SK-N-SH treated with all-trans-retinoic acid at 6 μM for 48 hours (cell line): ENCODE results near the gene SEMA3G.

Source experiments
- GLIS3 ChIP-seq: fragments of 250-450 bp; sonication (Bioruptor Pico); IDR thresholded peaks from 2 replicates; pipeline ENCODE4 v1.5.0; 2020; ENCODE audit warnings: mild to moderate bottlenecking, moderate library complexity
- PPARA ChIP-seq: fragments of 250-450 bp; sonication (Bioruptor Pico); IDR thresholded peaks from 2 replicates; pipeline ENCODE4 v1.5.0; 2020; ENCODE audit warnings: mild to moderate bottlenecking, borderline replicate concordance
- RARB ChIP-seq: fragments of 250-450 bp; sonication (Bioruptor Pico); IDR thresholded peaks from 2 replicates; pipeline ENCODE4 v1.8.0; 2021; ENCODE audit warnings: mild to moderate bottlenecking, moderate library complexity
- SNAI2 ChIP-seq: fragments of 250-450 bp; sonication (Bioruptor Pico); IDR thresholded peaks from 2 replicates; pipeline ENCODE4 v1.5.0; 2020; ENCODE audit warnings: mild to moderate bottlenecking, moderate library complexity
- TOX ChIP-seq: fragments of 250-450 bp; sonication (Bioruptor Pico); IDR thresholded peaks from 2 replicates; pipeline ENCODE4 v1.8.0; 2021; ENCODE audit warnings: mild to moderate bottlenecking, moderate library complexity, borderline replicate concordance
- ZC3H10 ChIP-seq: fragments of 250-450 bp; sonication (Bioruptor Pico); IDR thresholded peaks from 2 replicates; pipeline ENCODE4 v1.5.1; 2021; ENCODE audit warnings: mild to moderate bottlenecking, moderate library complexity
- ZFP3 ChIP-seq: fragments of 250-450 bp; sonication (Bioruptor Pico); IDR thresholded peaks from 2 replicates; pipeline ENCODE4 v1.5.0; 2020; ENCODE audit warnings: mild to moderate bottlenecking, moderate library complexity
- ZNF70 ChIP-seq: fragments of 450-650 bp; formaldehyde crosslinking; IDR thresholded peaks from 2 replicates; pipeline ENCODE4 v1.5.0; 2020; ENCODE audit warnings: mild to moderate bottlenecking, moderate library complexity
- ZNF8 ChIP-seq: fragments of 450-650 bp; formaldehyde crosslinking; IDR thresholded peaks from 2 replicates; pipeline ENCODE4 v1.5.0; 2020; ENCODE audit warnings: mild to moderate bottlenecking, moderate library complexity
- TF ChIP-seq, protein P1 (sequence below): fragments of 250-450 bp; sonication (Bioruptor Pico); IDR thresholded peaks from 2 replicates; pipeline ENCODE4 v1.8.0; 2020; ENCODE audit warnings: mild to moderate bottlenecking, moderate library complexity, borderline replicate concordance
- TF ChIP-seq, protein P2 (sequence below): fragments of 250-450 bp; sonication (Bioruptor Pico); IDR thresholded peaks from 2 replicates; pipeline ENCODE4 v1.5.0; 2020; ENCODE audit warnings: mild to moderate bottlenecking, moderate library complexity

DNA sequence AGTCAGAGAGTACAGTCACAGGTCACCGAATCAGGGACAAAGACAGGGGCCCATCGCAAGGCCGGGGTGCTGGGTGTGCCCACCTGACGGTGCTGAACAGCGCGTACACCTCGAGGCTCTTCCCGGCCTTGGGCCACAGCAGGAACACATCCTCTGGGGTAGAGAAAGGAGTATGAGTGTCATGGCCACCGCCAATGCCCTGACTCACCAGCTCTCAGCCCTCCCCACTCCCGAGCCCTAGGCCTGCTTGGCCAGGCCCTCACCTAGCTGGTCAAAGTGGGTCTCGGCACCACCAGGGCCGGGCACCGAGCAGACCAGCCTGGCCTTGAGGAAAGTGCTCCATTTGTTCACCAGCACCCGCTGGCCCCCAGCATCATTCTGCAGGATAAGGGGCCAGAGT is 4.2 kb downstream of the SEMA3G start:
- TF ChIP-seq RARB (CRISPR knock-in tag): no peak
- TF ChIP-seq GLIS3 (CRISPR knock-in tag): no peak
- TF ChIP-seq, protein P1, sequence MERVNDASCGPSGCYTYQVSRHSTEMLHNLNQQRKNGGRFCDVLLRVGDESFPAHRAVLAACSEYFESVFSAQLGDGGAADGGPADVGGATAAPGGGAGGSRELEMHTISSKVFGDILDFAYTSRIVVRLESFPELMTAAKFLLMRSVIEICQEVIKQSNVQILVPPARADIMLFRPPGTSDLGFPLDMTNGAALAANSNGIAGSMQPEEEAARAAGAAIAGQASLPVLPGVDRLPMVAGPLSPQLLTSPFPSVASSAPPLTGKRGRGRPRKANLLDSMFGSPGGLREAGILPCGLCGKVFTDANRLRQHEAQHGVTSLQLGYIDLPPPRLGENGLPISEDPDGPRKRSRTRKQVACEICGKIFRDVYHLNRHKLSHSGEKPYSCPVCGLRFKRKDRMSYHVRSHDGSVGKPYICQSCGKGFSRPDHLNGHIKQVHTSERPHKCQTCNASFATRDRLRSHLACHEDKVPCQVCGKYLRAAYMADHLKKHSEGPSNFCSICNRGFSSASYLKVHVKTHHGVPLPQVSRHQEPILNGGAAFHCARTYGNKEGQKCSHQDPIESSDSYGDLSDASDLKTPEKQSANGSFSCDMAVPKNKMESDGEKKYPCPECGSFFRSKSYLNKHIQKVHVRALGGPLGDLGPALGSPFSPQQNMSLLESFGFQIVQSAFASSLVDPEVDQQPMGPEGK: no peak
- TF ChIP-seq, protein P2, sequence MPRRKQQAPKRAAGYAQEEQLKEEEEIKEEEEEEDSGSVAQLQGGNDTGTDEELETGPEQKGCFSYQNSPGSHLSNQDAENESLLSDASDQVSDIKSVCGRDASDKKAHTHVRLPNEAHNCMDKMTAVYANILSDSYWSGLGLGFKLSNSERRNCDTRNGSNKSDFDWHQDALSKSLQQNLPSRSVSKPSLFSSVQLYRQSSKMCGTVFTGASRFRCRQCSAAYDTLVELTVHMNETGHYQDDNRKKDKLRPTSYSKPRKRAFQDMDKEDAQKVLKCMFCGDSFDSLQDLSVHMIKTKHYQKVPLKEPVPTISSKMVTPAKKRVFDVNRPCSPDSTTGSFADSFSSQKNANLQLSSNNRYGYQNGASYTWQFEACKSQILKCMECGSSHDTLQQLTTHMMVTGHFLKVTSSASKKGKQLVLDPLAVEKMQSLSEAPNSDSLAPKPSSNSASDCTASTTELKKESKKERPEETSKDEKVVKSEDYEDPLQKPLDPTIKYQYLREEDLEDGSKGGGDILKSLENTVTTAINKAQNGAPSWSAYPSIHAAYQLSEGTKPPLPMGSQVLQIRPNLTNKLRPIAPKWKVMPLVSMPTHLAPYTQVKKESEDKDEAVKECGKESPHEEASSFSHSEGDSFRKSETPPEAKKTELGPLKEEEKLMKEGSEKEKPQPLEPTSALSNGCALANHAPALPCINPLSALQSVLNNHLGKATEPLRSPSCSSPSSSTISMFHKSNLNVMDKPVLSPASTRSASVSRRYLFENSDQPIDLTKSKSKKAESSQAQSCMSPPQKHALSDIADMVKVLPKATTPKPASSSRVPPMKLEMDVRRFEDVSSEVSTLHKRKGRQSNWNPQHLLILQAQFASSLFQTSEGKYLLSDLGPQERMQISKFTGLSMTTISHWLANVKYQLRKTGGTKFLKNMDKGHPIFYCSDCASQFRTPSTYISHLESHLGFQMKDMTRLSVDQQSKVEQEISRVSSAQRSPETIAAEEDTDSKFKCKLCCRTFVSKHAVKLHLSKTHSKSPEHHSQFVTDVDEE (CRISPR knock-in tag): no peak
- TF ChIP-seq SNAI2 (CRISPR knock-in tag): no peak
- TF ChIP-seq PPARA (CRISPR knock-in tag): no peak
- TF ChIP-seq ZNF70: no peak
- no peak for TF ChIP-seq TOX (CRISPR knock-in tag)
- no peak for TF ChIP-seq ZNF8 (CRISPR knock-in tag)
- TF ChIP-seq ZFP3: no peak
- TF ChIP-seq ZC3H10 (CRISPR knock-in tag): no peak
